Brain microvascular endothelial cell (primary cell): ENCODE measurements around the gene KCNA1.

Source experiments
- DNase-seq: peaks from one replicate; pipeline ENCODE4 v3.0.0-alpha.2; 2020
- H3K27ac ChIP-seq: fragments of 250-450 bp; sonication (Bioruptor Pico); 2 replicates; pipeline ENCODE4 v1.5.1; 2020; ENCODE audit warnings: mild to moderate bottlenecking, moderate library complexity
- H3K27me3 ChIP-seq: fragments of 250-450 bp; sonication (Bioruptor Pico); replicated peaks from 2 replicates; pipeline ENCODE4 v1.5.1; 2020; ENCODE audit warnings: mild to moderate bottlenecking
- H3K36me3 ChIP-seq: fragments of 250-450 bp; sonication (Bioruptor Pico); replicated peaks from 2 replicates; pipeline ENCODE4 v1.5.1; 2020; ENCODE audit warnings: mild to moderate bottlenecking
- H3K4me3 ChIP-seq: 2 replicates; pipeline ENCODE4 v1.5.1; 2011; ENCODE audit warnings: low read depth, mild to moderate bottlenecking, control low read depth, low read length, moderate library complexity
- in situ Hi-C: cut with HindIII; loops from 2 replicates; pipeline ENCODE4 v1.10.0; 2017; ENCODE audit warnings: low sequenced_read_pairs, low pct_ligation_motif_present
- TF ChIP-seq, protein P1 (sequence below): IDR thresholded peaks from 2 replicates; pipeline ENCODE4 v1.5.1; 2011; ENCODE audit warnings: low read depth, mild to moderate bottlenecking, moderate library complexity, low read length, control low read depth, inconsistent platforms; ENCODE audit errors: missing control alignments

Gene KCNA1

DNA sequence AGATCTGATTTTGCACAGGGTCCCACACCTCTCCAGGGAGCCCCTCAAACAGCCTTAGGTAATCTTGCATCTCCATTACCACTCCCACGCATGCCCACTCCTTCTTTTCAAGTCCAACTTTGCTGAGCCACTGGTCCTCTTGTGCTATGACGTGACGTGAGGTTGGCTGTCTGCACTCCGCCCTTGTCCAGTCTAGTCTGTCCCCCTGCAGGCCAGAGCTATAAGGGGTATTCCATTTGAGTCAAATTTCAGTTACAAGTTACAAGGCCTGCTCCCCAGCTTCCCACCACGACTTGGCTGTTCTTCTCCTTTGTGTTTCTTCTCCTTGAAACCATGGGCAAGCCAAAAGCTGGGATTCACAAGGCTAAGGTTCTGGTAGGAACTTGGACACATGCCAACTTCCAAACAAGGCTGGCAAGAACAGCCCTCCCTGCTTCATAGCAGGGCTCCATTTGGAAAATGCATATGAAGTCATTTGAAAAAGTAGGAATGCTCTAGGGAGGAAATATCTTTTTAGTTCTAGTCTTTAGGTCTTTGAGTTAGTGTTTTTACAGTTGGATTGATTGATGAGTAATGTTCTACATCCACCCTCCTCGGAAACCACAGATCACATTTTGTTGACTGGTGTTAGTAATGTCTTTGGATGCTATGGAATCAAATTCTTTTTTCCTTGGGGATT, 49.1 kb downstream of the KCNA1 start:
- TF ChIP-seq, protein P1, sequence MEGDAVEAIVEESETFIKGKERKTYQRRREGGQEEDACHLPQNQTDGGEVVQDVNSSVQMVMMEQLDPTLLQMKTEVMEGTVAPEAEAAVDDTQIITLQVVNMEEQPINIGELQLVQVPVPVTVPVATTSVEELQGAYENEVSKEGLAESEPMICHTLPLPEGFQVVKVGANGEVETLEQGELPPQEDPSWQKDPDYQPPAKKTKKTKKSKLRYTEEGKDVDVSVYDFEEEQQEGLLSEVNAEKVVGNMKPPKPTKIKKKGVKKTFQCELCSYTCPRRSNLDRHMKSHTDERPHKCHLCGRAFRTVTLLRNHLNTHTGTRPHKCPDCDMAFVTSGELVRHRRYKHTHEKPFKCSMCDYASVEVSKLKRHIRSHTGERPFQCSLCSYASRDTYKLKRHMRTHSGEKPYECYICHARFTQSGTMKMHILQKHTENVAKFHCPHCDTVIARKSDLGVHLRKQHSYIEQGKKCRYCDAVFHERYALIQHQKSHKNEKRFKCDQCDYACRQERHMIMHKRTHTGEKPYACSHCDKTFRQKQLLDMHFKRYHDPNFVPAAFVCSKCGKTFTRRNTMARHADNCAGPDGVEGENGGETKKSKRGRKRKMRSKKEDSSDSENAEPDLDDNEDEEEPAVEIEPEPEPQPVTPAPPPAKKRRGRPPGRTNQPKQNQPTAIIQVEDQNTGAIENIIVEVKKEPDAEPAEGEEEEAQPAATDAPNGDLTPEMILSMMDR = no peak
- no peaks in the 10 kb centered on the region for H3K36me3 ChIP-seq
- no peak overlapping the region for H3K4me3 ChIP-seq
- in situ Hi-C loops = no loop called here
- no peaks in the 10 kb centered on the region for H3K27me3 ChIP-seq
- no peak overlapping the region for H3K27ac ChIP-seq
- DNase-seq = no peak

DNA sequence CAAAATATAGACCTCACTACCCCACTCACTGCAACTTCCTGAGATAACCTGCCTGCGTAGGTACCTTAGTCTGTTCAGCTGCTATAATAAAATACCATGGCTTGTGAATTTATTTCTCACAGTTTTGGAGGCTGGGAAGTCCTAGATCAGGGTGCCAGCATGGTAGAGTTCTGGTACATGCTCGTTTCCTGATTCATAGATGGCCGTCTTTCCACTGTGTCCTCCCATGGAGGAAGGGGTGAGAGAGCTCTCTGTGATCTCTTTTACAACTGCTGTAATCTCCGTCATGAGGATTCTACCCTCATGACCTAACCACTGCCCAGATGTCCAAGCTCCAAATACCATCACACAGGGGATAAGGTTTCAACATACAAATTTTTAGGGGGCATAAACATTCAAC, 49.7 kb downstream of the KCNA1 start:
- in situ Hi-C loops = no loop called here

DNA sequence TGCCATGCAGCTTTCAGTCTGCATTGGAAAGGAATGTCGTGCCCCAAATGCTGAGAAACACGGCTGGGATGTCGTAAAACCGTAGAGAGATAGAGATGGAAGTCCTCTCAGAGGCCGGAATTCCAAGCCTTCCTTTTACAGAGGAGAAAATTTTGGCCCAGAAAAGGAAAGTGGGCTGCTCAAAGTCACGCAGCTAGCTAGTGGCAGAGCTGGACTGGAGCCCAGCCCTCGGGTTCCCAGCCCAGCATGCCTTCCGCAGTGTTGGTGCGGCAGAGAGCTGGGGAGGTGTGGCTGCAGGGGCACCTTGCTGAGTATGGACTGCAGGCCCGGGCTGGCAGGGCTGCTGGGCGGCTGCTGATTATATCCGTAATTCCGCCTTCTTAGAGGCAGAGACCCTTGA, 50.3 kb downstream of the KCNA1 start:
- no peaks in the 10 kb centered on the region for H3K27me3 ChIP-seq
- no peak overlapping the region for H3K4me3 ChIP-seq
- H3K27ac ChIP-seq = no peak overlapping the region
- DNase-seq = no peak
- TF ChIP-seq, protein P1 = no peak
- no peaks in the 10 kb centered on the region for H3K36me3 ChIP-seq
- in situ Hi-C loops = no loop called here

More for the DNA sequence above, 49.7 kb downstream of the KCNA1 start:
- no peaks in the 10 kb centered on the region for H3K36me3 ChIP-seq
- TF ChIP-seq, protein P1 = no peak
- no peaks in the 10 kb centered on the region for H3K27me3 ChIP-seq
- H3K27ac ChIP-seq = no peak overlapping the region
- no peak for DNase-seq
- no peak overlapping the region for H3K4me3 ChIP-seq

DNA sequence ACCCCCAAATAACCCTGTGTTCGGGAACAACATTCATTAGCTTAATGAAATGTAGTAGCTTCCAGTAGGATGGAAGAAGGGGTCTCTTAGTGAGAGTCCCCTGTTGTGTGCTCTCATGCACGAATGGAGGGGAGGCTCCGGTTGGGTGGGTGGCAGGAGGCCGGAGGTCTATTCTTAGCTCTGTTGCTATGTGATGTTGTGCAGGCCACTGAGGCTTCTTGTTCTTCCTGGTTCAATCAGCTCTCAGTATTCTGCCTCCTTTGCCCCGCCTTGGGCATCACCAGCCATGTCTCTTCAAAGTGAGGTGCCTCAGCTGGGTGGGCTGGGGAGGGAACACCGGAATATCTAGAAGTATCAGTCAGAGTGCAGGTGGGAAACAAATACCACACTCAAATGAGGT, 50.8 kb downstream of the KCNA1 start:
- TF ChIP-seq, protein P1 = no peak
- no peak overlapping the region for H3K27ac ChIP-seq
- no peaks in the 10 kb centered on the region for H3K27me3 ChIP-seq
- in situ Hi-C loops = no loop called here
- DNase-seq = no peak
- no peak overlapping the region for H3K4me3 ChIP-seq
- no peaks in the 10 kb centered on the region for H3K36me3 ChIP-seq

DNA sequence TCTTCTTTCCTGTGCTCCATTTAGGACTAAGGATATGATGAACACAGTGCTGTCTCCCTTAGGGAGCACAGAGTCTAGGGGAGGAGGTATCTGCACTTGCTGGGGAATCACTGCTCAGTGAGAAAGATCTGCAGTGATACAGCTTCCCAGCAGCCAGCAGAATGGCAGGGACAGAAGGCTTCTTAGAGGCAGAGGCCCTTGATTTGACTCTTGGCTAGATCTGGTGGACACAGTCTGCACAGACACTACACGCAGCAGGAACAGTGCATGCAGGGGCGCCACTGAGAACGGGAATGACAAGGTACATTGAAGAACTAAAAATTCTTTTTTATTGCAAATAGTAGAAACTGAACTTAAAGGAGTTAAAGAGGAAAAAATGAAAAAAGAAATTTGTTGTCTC, 51.6 kb downstream of the KCNA1 start:
- Histone ChIP-seq H3K27ac (no peak overlapping the region), H3K4me3 (no peak overlapping the region), H3K27me3 (no peaks in the 10 kb centered on the region), H3K36me3 (no peaks in the 10 kb centered on the region)
- TF ChIP-seq, protein P1 = no peak
- no peak for DNase-seq
- in situ Hi-C loops = no loop called here
